ENCODE results near the gene NPSR1. TPM values are rescaled to one million over a fixed set of nuclear protein-coding genes. Genes with fewer than 3 reads are reported as not detected.
"Not testable (repeated sequence)": the region's sequence is repeated elsewhere in the genome, so short reads cannot be mapped to it uniquely, and the experiment has no call there.

Gene NPSR1
- not detected for total RNA-seq
- long read RNA-seq, partial matches to known transcripts = 0 of 1 reads
- long read RNA-seq, other reads (novel, unspliced or antisense) = 1 of 1 reads

- no peak for DNase-seq (ENCODE audit: low spot score)
- intact Hi-C loops (cut with DNase I) = no loop called here
Observed at GRCh38 chr7:34657632-34658268, at the start of gene NPSR1. Gene NPSR1, plus strand, starts transcription at chr7:34658218. Its CDS starts 195 bp downstream, at chr7:34658413.

GRCh38 chr7:34612661-34613060 lies 45.4 kb upstream of the NPSR1 start:
- intact Hi-C loops (cut with DNase I) = loop anchor here (10.0 kb wide), 1 partner anchor 422 kb away; the partner anchor contains the start of gene DPY19L1
- DNase-seq (ENCODE audit: low spot score) = no peak

GRCh38 chr7:34620425-34620824 lies 37.6 kb upstream of the NPSR1 start:
- no peak for DNase-seq (ENCODE audit: low spot score)
- intact Hi-C loops (cut with DNase I) = no loop called here

GRCh38 chr7:34622182-34622581 lies 35.8 kb upstream of the NPSR1 start:
- intact Hi-C loops (cut with DNase I) = no loop called here
- no peak for DNase-seq (ENCODE audit: low spot score)

GRCh38 chr7:34622771-34623250 lies 35.2 kb upstream of the NPSR1 start:
- intact Hi-C loops (cut with DNase I) = no loop called here

GRCh38 chr7:34628618-34629017 lies 29.4 kb upstream of the NPSR1 start:
- intact Hi-C loops (cut with DNase I); DNase-seq (ENCODE audit: low spot score): not testable (repeated sequence)

More at GRCh38 chr7:34622771-34623250, 35.2 kb upstream of the NPSR1 start:
- no peak for DNase-seq (ENCODE audit: low spot score)

GRCh38 chr7:34652809-34653208 lies 5.2 kb upstream of the NPSR1 start:
- no peak for DNase-seq (ENCODE audit: low spot score)
- intact Hi-C loops (cut with DNase I) = no loop called here

- DNase-seq (ENCODE audit: low spot score) = no peak
- intact Hi-C loops (cut with DNase I) = no loop called here
Observed at GRCh38 chr7:34653787-34654186, 4.2 kb upstream of the NPSR1 start.

- no peak for DNase-seq (ENCODE audit: low spot score)
- intact Hi-C loops (cut with DNase I) = no loop called here
Observed at GRCh38 chr7:34655384-34655783, 2.6 kb upstream of the NPSR1 start.

- no peak for DNase-seq (ENCODE audit: low spot score)
- intact Hi-C loops (cut with DNase I) = no loop called here
Observed at GRCh38 chr7:34656041-34656440, 2.0 kb upstream of the NPSR1 start.

- intact Hi-C loops (cut with DNase I) = no loop called here
- DNase-seq (ENCODE audit: low spot score) = no peak
Observed at GRCh38 chr7:34659472-34660075, 1.6 kb downstream of the NPSR1 start.

GRCh38 chr7:34662058-34662708 lies 4.2 kb downstream of the NPSR1 start:
- intact Hi-C loops (cut with DNase I) = no loop called here
- DNase-seq (ENCODE audit: low spot score) = no peak

- intact Hi-C loops (cut with DNase I) = no loop called here
- no peak for DNase-seq (ENCODE audit: low spot score)
Observed at GRCh38 chr7:34664755-34665154, 6.7 kb downstream of the NPSR1 start.

GRCh38 chr7:34672430-34672829 lies 14.4 kb downstream of the NPSR1 start:
- no peak for DNase-seq (ENCODE audit: low spot score)
- intact Hi-C loops (cut with DNase I) = no loop called here

GRCh38 chr7:34673066-34673465 lies 15.0 kb downstream of the NPSR1 start:
- intact Hi-C loops (cut with DNase I) = no loop called here
- DNase-seq (ENCODE audit: low spot score) = no peak

GRCh38 chr7:34675749-34676374 lies 17.8 kb downstream of the NPSR1 start:
- DNase-seq (ENCODE audit: low spot score) = no peak

GRCh38 chr7:34677491-34677890 lies 19.5 kb downstream of the NPSR1 start:
- no peak for DNase-seq (ENCODE audit: low spot score)
- intact Hi-C loops (cut with DNase I) = no loop called here

More at GRCh38 chr7:34675749-34676374, 17.8 kb downstream of the NPSR1 start:
- intact Hi-C loops (cut with DNase I) = no loop called here

GRCh38 chr7:34687529-34687928 lies 29.5 kb downstream of the NPSR1 start:
- intact Hi-C loops (cut with DNase I) = no loop called here
- DNase-seq (ENCODE audit: low spot score) = no peak

GRCh38 chr7:34696415-34696814 lies 38.4 kb downstream of the NPSR1 start:
- intact Hi-C loops (cut with DNase I) = no loop called here
- DNase-seq (ENCODE audit: low spot score) = no peak

- intact Hi-C loops (cut with DNase I) = no loop called here
- DNase-seq (ENCODE audit: low spot score) = no peak
Observed at GRCh38 chr7:34709771-34710170, 51.8 kb downstream of the NPSR1 start.

All from cardiac septum (tissue), 1 donor.